GM18505 (cell line): ENCODE measurements around the gene ITPKB.

Experiments
- ATAC-seq: cut with Tn5 transposase; IDR thresholded peaks from one replicate; pipeline ENCODE4 v1.9.1; 2021; ENCODE audit not compliant: unreplicated experiment
- POLR2A ChIP-seq: IDR thresholded peaks from 4 replicates; pipeline ENCODE4 v1.6.1; 2011; ENCODE audit warnings: borderline replicate concordance; ENCODE audit not compliant: insufficient read depth, insufficient read length; ENCODE audit errors: extremely low read depth

Gene ITPKB

DNA sequence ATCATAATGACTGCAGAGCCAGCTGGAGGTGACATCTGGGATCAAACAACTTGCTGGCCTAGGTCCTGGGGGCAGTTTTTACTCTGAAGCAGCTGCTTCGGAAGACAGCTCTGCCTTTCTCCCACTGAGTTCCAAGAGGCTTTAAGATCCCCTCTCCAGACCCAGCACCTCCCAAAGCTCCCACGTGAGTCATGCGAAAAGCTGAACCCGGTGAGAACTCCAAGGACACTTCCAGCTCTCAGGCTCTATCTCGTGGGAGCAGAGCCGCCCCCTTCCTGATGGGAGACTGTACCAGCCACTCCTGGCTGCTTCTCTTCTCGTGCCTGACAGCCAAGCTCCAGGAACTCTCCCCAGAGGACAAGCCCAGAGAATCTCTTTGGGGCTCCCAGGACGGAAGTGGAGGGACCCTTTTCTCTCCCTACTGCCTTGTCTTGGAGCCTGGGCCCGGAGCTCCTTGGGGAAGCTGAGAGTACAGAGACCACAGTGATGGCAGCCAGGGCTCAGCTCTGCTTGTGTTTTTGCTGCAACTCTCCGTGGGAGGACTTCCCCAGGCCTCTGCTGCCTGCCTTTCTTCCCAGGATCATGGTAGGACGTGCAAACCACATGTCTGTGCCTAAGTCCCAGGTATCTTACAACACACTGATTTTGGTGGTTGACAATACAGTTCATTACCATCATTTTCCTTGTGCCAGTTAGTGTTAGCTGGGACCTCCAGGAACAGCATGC, 149.9 kb downstream of the ITPKB start:
- ATAC-seq = no peak
- no peak for TF ChIP-seq POLR2A

DNA sequence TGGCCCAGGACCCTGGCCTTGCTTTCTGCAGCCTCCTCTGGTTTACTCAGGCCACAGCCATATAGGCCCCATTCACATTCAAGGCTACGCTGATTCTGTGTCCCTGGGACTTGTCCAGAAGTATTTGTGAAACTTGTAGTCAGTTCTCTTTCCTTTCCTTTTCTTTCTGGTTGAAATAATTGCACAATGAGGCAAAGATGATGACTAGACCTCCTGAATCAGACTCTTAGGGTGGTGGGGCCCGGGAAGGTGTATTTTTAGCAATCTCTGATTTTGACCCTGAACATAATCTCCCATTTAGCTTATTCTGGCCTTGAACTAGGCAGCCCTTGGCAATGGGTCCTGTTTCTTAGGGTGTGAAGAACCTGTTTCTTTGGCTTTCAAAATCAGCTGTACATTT, 150.6 kb downstream of the ITPKB start:
- ATAC-seq = no peak
- TF ChIP-seq POLR2A = no peak

DNA sequence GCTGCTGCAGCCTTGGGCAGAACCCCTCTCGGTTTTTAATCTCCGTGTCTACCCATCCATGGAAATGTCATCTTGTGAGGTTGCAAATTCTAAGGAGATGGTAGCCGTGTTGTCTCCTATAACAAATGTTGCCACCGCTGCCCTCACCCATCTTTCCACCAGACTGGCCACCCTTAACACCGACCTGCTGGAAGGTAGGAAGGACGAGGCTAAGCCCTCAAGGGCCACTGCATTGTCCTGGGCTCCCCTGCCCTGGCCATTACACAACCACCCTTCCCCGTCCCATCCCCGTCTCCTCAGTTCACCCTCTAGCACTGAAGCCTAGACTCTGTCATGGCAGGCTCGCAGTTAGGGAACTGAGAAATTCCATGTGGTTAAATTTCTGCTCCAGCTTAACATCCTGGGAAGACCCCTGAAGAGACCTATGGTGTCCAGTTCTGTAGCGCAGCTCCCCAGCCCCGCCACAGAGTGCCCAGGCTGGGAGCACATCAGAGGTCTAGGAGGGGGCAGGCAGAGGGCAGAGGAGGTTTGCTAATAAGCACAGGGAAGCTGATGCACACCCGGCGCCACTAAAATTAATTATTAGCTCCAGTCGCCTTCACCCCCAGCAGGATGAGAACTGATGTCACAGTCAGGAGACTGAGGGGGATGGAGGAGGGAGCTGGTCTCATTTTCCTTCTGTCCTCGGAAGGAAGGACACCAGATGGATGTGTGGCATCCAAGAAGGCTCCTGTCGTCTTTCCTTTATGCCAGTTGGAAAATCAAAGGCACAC, 152.2 kb downstream of the ITPKB start:
- ATAC-seq = no peak
- TF ChIP-seq POLR2A = no peak

DNA sequence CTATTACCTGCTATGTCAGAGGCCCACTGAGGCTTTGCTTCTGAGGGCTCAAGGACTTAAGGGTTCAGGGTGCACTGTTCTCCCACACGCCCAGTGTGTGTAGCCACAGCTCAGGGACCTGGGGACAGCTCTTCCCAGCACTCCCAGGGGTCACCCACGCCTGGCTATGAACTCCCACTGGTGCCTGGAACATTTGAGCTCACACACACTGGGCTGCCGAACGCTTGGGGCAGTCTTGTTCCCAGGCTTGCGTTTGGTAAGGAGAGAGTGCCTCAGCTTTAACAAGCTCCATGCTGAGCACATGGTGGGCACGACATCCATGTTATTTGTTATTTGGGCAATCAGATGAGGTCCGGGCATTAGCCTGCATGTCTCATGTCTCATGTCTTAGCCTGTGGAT, 153.0 kb downstream of the ITPKB start:
- no peak for TF ChIP-seq POLR2A
- ATAC-seq = no peak

DNA sequence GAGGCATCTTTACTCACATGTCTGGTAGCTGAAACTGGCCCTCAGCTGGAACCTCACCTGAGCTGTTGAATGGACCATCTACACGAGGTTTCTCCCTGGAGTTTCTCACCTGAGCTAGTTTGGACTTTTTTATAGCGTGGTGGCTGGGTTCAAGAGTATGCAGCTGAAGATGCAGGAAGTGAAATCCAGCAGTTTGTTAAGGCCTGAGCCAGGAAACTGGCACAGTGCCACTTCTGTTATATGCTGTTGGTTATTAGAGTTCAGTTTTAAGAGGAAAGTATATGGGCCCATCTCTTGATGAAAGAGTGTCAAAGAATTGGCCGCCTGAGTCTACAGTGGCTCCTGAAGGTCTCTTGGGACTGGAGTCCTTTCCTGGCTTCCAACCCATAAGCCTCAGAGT, 154.9 kb downstream of the ITPKB start:
- TF ChIP-seq POLR2A = no peak
- ATAC-seq = no peak

DNA sequence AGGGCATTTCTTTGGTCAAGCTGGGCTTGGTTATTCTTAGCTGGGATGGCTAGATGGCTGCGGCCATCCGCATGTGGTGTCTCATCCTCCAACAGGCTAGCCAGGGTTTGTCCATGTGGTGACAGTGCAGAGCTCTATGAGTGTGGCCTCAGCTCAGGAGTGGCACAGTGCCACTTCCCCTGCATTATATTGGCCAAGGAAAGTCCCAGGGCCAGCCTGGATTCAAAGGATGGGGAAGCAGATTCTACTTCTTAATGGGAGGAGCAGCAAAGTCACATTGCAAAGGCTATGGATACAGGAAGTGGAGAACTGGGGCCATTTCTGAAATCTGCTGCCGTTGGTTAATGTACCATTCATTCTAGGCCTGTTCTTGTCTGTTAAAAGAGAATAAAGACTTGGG, 156.1 kb downstream of the ITPKB start:
- no peak for ATAC-seq
- no peak for TF ChIP-seq POLR2A
